Trophoblast cell (in vitro differentiated cells and primary cell): ENCODE measurements around the gene RPTOR.

Source experiments
- DNase-seq, 2 donors: peaks; one replicate each; pipeline ENCODE4 v3.0.0-alpha.2; 2016
- H2AFZ ChIP-seq: 2 replicates; pipeline ENCODE4 v1.6.1; 2013; ENCODE audit warnings: low read length, moderate library complexity, mild to moderate bottlenecking; ENCODE audit not compliant: insufficient read depth, poor library complexity
- H2AK5ac ChIP-seq: 2 replicates; pipeline ENCODE4 v1.6.1; 2013; ENCODE audit warnings: mild to moderate bottlenecking, low read length
- H2BK120ac ChIP-seq: 2 replicates; pipeline ENCODE4 v1.6.1; 2013; ENCODE audit warnings: low read length, mild to moderate bottlenecking, moderate library complexity; ENCODE audit not compliant: insufficient read depth, poor library complexity
- H2BK12ac ChIP-seq: 2 replicates; pipeline ENCODE4 v1.6.1; 2013; ENCODE audit warnings: mild to moderate bottlenecking, low read length, moderate library complexity
- H2BK5ac ChIP-seq: 2 replicates; pipeline ENCODE4 v1.6.1; 2013; ENCODE audit warnings: low read length, low read depth, moderate library complexity, mild to moderate bottlenecking; ENCODE audit not compliant: poor library complexity
- H3K14ac ChIP-seq: 2 replicates; pipeline ENCODE4 v1.6.1; 2013; ENCODE audit warnings: mild to moderate bottlenecking, low read length
- H3K18ac ChIP-seq: 2 replicates; pipeline ENCODE4 v1.6.1; 2013; ENCODE audit warnings: mild to moderate bottlenecking, low read length
- H3K23ac ChIP-seq: 2 replicates; pipeline ENCODE4 v1.6.1; 2013; ENCODE audit warnings: low read length
- H3K27ac ChIP-seq: 2 replicates; pipeline ENCODE4 v1.5.1; 2013; ENCODE audit warnings: low read depth, mild to moderate bottlenecking, inconsistent platforms, low read length, moderate library complexity
- H3K27me3 ChIP-seq: 2 replicates; pipeline ENCODE4 v1.6.1; 2013; ENCODE audit warnings: inconsistent platforms, mild to moderate bottlenecking, low read length, moderate library complexity; ENCODE audit not compliant: insufficient read depth
- H3K36me3 ChIP-seq, 2 experiments: 1 replicate in 1 of 2; 2 replicates in 1 of 2; pipeline ENCODE4 v1.6.1; 2013; ENCODE audit warnings: low read length in 2 of 2, mild to moderate bottlenecking in 2 of 2, moderate library complexity in 1 of 2; ENCODE audit not compliant: insufficient read depth in 2 of 2, control insufficient read depth in 1 of 2
- H3K4ac ChIP-seq: 2 replicates; pipeline ENCODE4 v1.6.1; 2013; ENCODE audit warnings: low read depth, mild to moderate bottlenecking, low read length, moderate library complexity
- H3K4me1 ChIP-seq, 2 experiments: 1 replicate in 1 of 2; 2 replicates in 1 of 2; pipeline ENCODE4 v1.6.1; 2013; ENCODE audit warnings: low read length in 2 of 2, mild to moderate bottlenecking in 2 of 2, moderate library complexity in 1 of 2; ENCODE audit not compliant: insufficient read depth in 2 of 2, control insufficient read depth in 1 of 2
- H3K4me2 ChIP-seq: 2 replicates; pipeline ENCODE4 v1.6.1; 2013; ENCODE audit warnings: inconsistent platforms, mild to moderate bottlenecking, low read length, moderate library complexity
- H3K4me3 ChIP-seq: 2 replicates; pipeline ENCODE4 v1.5.1; 2013; ENCODE audit warnings: mild to moderate bottlenecking, low read depth, low read length, inconsistent platforms
- H3K79me1 ChIP-seq: one replicate; pipeline ENCODE4 v1.6.1; 2013; ENCODE audit warnings: low read length
- H3K79me2 ChIP-seq: 2 replicates; pipeline ENCODE4 v1.6.1; 2013; ENCODE audit warnings: low read length, mild to moderate bottlenecking; ENCODE audit not compliant: control insufficient read depth, insufficient read depth, poor library complexity
- H3K9ac ChIP-seq: 2 replicates; pipeline ENCODE4 v1.6.1; 2013; ENCODE audit warnings: mild to moderate bottlenecking, low read length
- H3K9me3 ChIP-seq: 2 replicates; pipeline ENCODE4 v1.6.1; 2013; ENCODE audit warnings: low read depth, mild to moderate bottlenecking, control low read depth, inconsistent platforms, low read length; ENCODE audit not compliant: insufficient read depth
- H4K12ac ChIP-seq: 2 replicates; pipeline ENCODE4 v1.6.1; 2013; ENCODE audit warnings: low read depth, mild to moderate bottlenecking, low read length, moderate library complexity
- H4K8ac ChIP-seq: 2 replicates; pipeline ENCODE4 v1.6.1; 2013; ENCODE audit warnings: low read depth, mild to moderate bottlenecking, low read length, moderate library complexity
- H4K91ac ChIP-seq: one replicate; pipeline ENCODE4 v1.6.1; 2013; ENCODE audit warnings: low read depth, mild to moderate bottlenecking, low read length, moderate library complexity
- WGBS: extraction: QIAGEN DNeasy Blood & Tissue Kit; methylation state at CpG from one replicate; pipeline ENCODE4 v1.1.7; 2013; ENCODE audit warnings: missing lambda C conversion rate; ENCODE audit not compliant: insufficient read length, insufficient coverage; ENCODE audit errors: extremely low coverage; 5-methylcytosine and 5-hydroxymethylcytosine counted together

Gene RPTOR

GRCh38 chr17:80960797-80961452 is 416.3 kb downstream of the RPTOR start:
- Histone ChIP-seq H3K79me1 (peaks cover 9% of the 10 kb centered on the region), H2AK5ac (peak overlapping the region; percentile 39), H2BK5ac (no peak overlapping the region), H3K18ac (no peak overlapping the region), H3K4ac (no peak overlapping the region), H3K4me2 (no peak overlapping the region), H3K9ac (no peak overlapping the region), H3K14ac (peak overlapping the region; percentile 32), H3K79me2 (peaks cover 1% of the 10 kb centered on the region), H3K9me3 (no peaks in the 10 kb centered on the region), H3K27ac (no peak overlapping the region), H3K27me3 (no peaks in the 10 kb centered on the region), H2BK120ac (peak overlapping the region; percentile 50), H3K4me3 (peak overlapping the region; percentile 18), H4K91ac (peak overlapping the region; percentile 11), H3K23ac (no peak overlapping the region), H2BK12ac (no peak overlapping the region), H4K8ac (peak overlapping the region; percentile 59), H4K12ac (no peak overlapping the region), H3K4me1 (peaks cover 5 to 9% of the 10 kb centered on the region in 2 experiments), H2AFZ (peak overlapping the region; percentile 46), H3K36me3 (peaks cover 9 to 12% of the 10 kb centered on the region in 2 experiments)
- no CpG with 5 or more reads among the region's 31 CpGs for WGBS
- DNase-seq: no peak

DNA sequence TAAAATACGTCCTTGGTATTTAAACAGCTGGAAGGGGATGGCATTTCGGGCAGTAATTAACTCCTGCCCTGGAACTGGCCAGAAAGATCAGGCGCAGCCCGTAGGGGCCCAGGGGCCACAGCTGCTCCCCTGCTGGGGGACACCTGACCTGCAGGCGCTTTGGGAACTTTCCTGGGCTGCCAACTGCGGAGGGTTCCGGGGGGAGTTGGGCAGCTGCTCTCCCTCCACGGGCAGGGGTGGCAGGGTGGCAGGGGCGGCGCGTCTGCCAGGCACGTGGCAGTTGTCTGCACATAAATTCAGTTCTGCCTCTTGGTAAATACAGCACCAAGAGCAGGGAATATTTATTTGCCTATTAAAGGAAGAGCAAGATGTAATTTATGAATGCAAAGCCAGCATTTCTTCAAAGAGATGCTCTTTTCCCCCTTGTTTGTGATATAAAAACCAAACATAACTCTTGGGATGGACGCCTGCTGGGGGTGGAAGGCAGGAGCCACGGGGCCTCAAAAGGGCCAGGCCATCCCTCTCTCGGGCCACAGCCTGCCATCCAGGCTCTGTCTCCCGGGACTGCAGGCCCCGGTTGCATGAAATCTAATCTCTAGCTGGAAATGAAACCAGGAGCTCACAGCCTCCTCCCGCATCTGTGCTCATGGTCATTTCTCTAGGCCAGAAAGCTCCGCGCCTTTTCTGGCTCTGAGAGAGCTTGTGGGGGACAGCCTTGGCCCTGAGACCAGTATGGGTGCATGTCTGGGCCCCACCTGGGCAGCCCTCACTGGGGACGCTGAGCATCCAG is 417.1 kb downstream of the RPTOR start:
- Histone ChIP-seq H2BK12ac (no peak overlapping the region), H4K12ac (no peak overlapping the region), H4K91ac (no peak overlapping the region), H4K8ac (no peak overlapping the region), H3K14ac (no peak overlapping the region), H3K36me3 (peaks cover 9 to 12% of the 10 kb centered on the region in 2 experiments), H3K4me1 (peaks cover 5 to 9% of the 10 kb centered on the region in 2 experiments), H3K27me3 (no peaks in the 10 kb centered on the region), H3K4ac (no peak overlapping the region), H3K18ac (no peak overlapping the region), H3K4me2 (no peak overlapping the region), H3K4me3 (no peak overlapping the region), H3K79me2 (peaks cover 1% of the 10 kb centered on the region), H3K27ac (no peak overlapping the region), H2BK5ac (no peak overlapping the region), H3K9me3 (peaks cover 2% of the 10 kb centered on the region), H2AFZ (no peak overlapping the region), H2AK5ac (no peak overlapping the region), H3K79me1 (peaks cover 9% of the 10 kb centered on the region), H2BK120ac (no peak overlapping the region), H3K9ac (no peak overlapping the region), H3K23ac (no peak overlapping the region)
- DNase-seq: no peak
- no CpG with 5 or more reads among the region's 21 CpGs for WGBS

DNA sequence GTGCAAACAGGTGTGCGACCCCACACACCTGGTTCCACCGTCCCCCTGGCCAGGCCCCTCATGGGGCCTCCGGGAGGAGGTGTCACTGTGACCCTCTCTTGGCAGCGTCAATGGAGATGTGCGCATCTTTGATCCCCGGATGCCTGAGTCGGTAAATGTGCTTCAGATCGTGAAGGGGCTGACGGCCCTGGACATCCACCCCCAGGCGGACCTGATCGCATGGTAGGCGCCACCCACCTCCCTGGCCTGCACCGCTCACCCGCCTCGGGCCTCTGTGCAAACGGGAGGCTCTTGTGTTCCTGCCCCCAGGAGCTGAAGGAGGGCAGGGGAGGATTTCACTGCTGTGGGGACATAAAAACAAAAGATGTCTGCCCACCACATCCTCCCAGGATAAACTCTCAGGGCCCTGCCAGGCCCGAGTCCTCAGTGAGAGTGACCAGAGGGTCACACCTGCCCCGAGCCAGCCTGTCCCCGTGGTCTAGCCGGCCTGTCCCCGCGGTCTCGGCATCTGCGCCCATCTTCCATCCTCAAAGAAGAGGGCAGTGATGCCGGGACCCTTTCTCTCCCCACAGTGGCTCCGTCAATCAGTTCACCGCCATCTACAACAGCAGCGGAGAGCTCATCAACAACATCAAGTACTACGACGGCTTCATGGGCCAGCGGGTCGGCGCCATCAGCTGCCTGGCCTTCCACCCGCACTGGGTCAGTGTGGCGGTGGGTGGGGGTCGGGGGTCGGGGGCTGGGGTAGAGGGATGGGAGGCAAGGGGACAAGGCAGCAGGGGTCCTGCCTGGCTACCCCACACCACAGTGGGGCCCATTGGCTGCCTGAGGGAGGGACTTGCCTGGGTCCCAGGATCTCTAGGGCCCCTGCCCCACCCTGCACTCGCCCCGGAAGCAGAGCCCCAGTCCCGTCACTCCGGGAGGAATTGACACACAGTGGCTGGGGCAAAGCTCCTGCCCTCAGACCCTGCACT is 418.0 kb downstream of the RPTOR start:
- no peak overlapping the region for H2AK5ac ChIP-seq
- H3K14ac ChIP-seq: no peak overlapping the region
- no peak overlapping the region for H3K23ac ChIP-seq
- no peak overlapping the region for H3K4me2 ChIP-seq
- no peak overlapping the region for H3K4me3 ChIP-seq
- peaks cover 9 to 12% of the 10 kb centered on the region in 2 experiments for H3K36me3 ChIP-seq
- peaks cover 9% of the 10 kb centered on the region for H3K79me1 ChIP-seq
- H4K8ac ChIP-seq: no peak overlapping the region
- H3K9ac ChIP-seq: no peak overlapping the region
- peaks cover 1% of the 10 kb centered on the region for H3K79me2 ChIP-seq
- H3K4me1 ChIP-seq: peaks cover 5 to 9% of the 10 kb centered on the region in 2 experiments
- H2BK5ac ChIP-seq: no peak overlapping the region
- H3K18ac ChIP-seq: no peak overlapping the region
- DNase-seq: no peak
- peaks cover 2% of the 10 kb centered on the region for H3K9me3 ChIP-seq
- H2BK12ac ChIP-seq: no peak overlapping the region
- no peak overlapping the region for H4K12ac ChIP-seq
- no peak overlapping the region for H2AFZ ChIP-seq
- no peak overlapping the region for H3K4ac ChIP-seq
- H3K27ac ChIP-seq: no peak overlapping the region
- WGBS: no CpG with 5 or more reads among the region's 41 CpGs
- no peak overlapping the region for H2BK120ac ChIP-seq
- H4K91ac ChIP-seq: no peak overlapping the region
- H3K27me3 ChIP-seq: no peaks in the 10 kb centered on the region
